Loucy (cell line): ENCODE measurements around the gene CRNN.

Source experiments
- H2AFZ ChIP-seq: fragments of 200-600 bp; sonication (generic); 2 replicates; pipeline ENCODE4 v1.6.0; 2016; ENCODE audit warnings: antibody characterized with exemption, mild to moderate bottlenecking, low read length, moderate library complexity
- H3F3A ChIP-seq: fragments of 200-600 bp; 2 replicates; pipeline ENCODE4 v1.6.0; 2016; ENCODE audit warnings: antibody characterized with exemption, low read depth, mild to moderate bottlenecking
- H3K27me3 ChIP-seq: fragments of 200-600 bp; sonication (generic); 2 replicates; pipeline ENCODE4 v1.6.1; 2014; ENCODE audit warnings: low read length, mild to moderate bottlenecking; ENCODE audit not compliant: insufficient read depth, poor library complexity, severe bottlenecking
- H3K36me3 ChIP-seq: fragments of 200-600 bp; sonication (generic); 2 replicates; pipeline ENCODE4 v1.6.1; 2016; ENCODE audit warnings: low read length; ENCODE audit not compliant: insufficient read depth
- H3K4me1 ChIP-seq: fragments of 200-600 bp; sonication (generic); 2 replicates; pipeline ENCODE4 v1.5.1; 2014; ENCODE audit warnings: low read length, mild to moderate bottlenecking; ENCODE audit not compliant: insufficient read depth, poor library complexity, severe bottlenecking
- H3K4me2 ChIP-seq: fragments of 200-600 bp; sonication (generic); 2 replicates; pipeline ENCODE4 v1.6.0; 2014; ENCODE audit warnings: antibody characterized with exemption, low read length, low read depth, mild to moderate bottlenecking; ENCODE audit not compliant: poor library complexity, severe bottlenecking
- H3K4me3 ChIP-seq: fragments of 200-600 bp; sonication (generic); 2 replicates; pipeline ENCODE4 v1.5.1; 2014; ENCODE audit warnings: low read length, mild to moderate bottlenecking, mixed read lengths; ENCODE audit not compliant: poor library complexity, severe bottlenecking
- H3K79me2 ChIP-seq: fragments of 200-600 bp; sonication (generic); 2 replicates; pipeline ENCODE4 v1.6.1; 2014; ENCODE audit warnings: low read length; ENCODE audit not compliant: insufficient read depth
- H3K9ac ChIP-seq: fragments of 200-600 bp; sonication (generic); 2 replicates; pipeline ENCODE4 v1.6.0; 2014; ENCODE audit warnings: mild to moderate bottlenecking, low read depth, low read length, moderate library complexity; ENCODE audit not compliant: poor library complexity, severe bottlenecking
- H3K9me2 ChIP-seq: fragments of 200-600 bp; sonication (generic); replicated peaks from 2 replicates; pipeline ENCODE4 v1.6.1; 2016; ENCODE audit warnings: low read depth, low read length, mixed read lengths
- H3K9me3 ChIP-seq: fragments of 200-600 bp; sonication (generic); 2 replicates; pipeline ENCODE4 v1.6.1; 2014; ENCODE audit warnings: mild to moderate bottlenecking, antibody characterized with exemption, low read length, low read depth; ENCODE audit not compliant: insufficient read depth
- H4K20me1 ChIP-seq: fragments of 200-600 bp; sonication (generic); 2 replicates; pipeline ENCODE4 v1.6.0; 2014; ENCODE audit warnings: antibody characterized with exemption, low read length, mild to moderate bottlenecking; ENCODE audit not compliant: insufficient read depth, poor library complexity, severe bottlenecking
- EZH2phosphoT487 ChIP-seq: fragments of 200-600 bp; IDR thresholded peaks from 2 replicates; pipeline ENCODE4 v1.6.1; 2018; ENCODE audit warnings: antibody characterized with exemption, mild to moderate bottlenecking, moderate library complexity, borderline replicate concordance
- TF ChIP-seq, protein P1 (sequence below): fragments of 200-600 bp; sonication (generic); conservative IDR thresholded peaks from 2 replicates; pipeline ENCODE4 v1.5.1; 2014; ENCODE audit warnings: mild to moderate bottlenecking, antibody characterized with exemption, low read length

The CRNN gene

DNA sequence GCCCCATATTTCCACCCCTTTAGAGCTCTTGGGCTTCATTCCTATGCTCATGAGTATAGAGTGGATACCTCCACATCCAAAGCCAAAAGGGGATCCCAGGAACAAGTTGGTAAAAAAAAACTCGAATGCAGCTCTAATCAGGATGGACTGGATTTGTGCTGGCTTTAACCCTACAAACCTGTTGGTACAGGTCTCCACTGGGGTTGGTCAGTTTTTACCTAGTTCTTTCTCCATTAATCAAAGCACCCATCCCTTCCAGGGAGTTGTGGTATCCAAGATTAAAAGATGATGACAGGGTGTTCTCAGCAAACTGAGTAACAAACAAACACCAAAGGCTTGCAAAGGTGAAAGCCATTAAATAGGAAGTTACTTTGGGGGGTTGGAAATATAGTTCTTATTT lies 5.9 kb upstream of the CRNN start:
- Histone ChIP-seq H3K4me3 (no peak overlapping the region), H3K9ac (no peak overlapping the region), H3K79me2 (no peaks in the 10 kb centered on the region), H2AFZ (no peak overlapping the region), H3K27me3 (peaks cover 7% of the 10 kb centered on the region), H4K20me1 (no peaks in the 10 kb centered on the region), H3K36me3 (no peaks in the 10 kb centered on the region), H3K9me2 (no peaks in the 10 kb centered on the region), H3F3A (no peaks in the 10 kb centered on the region), H3K4me1 (no peaks in the 10 kb centered on the region), H3K4me2 (no peak overlapping the region), H3K9me3 (no peaks in the 10 kb centered on the region)
- TF ChIP-seq, protein P1, sequence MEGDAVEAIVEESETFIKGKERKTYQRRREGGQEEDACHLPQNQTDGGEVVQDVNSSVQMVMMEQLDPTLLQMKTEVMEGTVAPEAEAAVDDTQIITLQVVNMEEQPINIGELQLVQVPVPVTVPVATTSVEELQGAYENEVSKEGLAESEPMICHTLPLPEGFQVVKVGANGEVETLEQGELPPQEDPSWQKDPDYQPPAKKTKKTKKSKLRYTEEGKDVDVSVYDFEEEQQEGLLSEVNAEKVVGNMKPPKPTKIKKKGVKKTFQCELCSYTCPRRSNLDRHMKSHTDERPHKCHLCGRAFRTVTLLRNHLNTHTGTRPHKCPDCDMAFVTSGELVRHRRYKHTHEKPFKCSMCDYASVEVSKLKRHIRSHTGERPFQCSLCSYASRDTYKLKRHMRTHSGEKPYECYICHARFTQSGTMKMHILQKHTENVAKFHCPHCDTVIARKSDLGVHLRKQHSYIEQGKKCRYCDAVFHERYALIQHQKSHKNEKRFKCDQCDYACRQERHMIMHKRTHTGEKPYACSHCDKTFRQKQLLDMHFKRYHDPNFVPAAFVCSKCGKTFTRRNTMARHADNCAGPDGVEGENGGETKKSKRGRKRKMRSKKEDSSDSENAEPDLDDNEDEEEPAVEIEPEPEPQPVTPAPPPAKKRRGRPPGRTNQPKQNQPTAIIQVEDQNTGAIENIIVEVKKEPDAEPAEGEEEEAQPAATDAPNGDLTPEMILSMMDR: no peak
- TF ChIP-seq EZH2phosphoT487: no peak

DNA sequence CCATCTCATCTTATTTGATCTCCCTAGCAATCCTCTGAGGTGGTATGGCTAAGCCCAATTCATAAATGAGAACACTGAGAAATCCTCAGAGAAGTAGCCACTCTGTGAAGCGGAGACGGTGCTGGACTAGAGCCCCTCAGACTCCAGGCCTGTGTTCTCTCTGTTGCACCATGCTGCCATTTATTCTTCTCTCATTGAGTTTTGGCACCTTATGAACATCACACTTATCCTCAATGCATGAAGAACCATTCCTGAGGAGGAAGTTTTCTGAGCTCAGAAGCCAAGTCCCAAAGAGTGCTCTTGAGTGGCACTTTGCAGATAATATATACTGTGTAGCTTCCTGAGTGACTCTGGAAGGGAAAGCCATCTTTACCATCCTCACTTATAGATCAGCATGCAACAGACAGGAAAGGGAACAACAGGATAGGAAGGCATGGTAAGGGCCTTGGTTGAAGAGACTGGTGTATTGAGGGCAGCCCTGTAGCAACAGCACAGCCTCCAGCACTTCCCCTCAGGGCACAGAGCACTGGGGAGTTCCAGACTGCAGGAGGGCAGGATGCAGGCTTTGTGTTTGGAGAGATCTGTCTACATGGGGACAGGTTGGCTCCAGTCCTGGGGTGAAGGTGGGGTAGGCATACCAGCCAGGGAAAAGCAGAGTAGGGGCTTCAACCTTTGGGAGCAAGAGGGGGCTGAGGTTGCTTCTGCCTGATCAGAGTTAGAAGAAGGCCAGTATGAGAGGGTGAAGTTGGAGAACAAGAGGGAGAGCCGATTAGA lies 1.6 kb upstream of the CRNN start:
- H3K4me1 ChIP-seq: no peaks in the 10 kb centered on the region
- H3K9me2 ChIP-seq: no peaks in the 10 kb centered on the region
- H3K36me3 ChIP-seq: no peaks in the 10 kb centered on the region
- no peak overlapping the region for H3K4me2 ChIP-seq
- H3F3A ChIP-seq: no peaks in the 10 kb centered on the region
- no peaks in the 10 kb centered on the region for H3K9me3 ChIP-seq
- no peaks in the 10 kb centered on the region for H3K79me2 ChIP-seq
- TF ChIP-seq EZH2phosphoT487: no peak
- TF ChIP-seq, protein P1: no peak
- H3K4me3 ChIP-seq: no peak overlapping the region
- H3K27me3 ChIP-seq: peaks cover 7% of the 10 kb centered on the region
- H2AFZ ChIP-seq: no peak overlapping the region
- H3K9ac ChIP-seq: no peak overlapping the region
- H4K20me1 ChIP-seq: no peaks in the 10 kb centered on the region

DNA sequence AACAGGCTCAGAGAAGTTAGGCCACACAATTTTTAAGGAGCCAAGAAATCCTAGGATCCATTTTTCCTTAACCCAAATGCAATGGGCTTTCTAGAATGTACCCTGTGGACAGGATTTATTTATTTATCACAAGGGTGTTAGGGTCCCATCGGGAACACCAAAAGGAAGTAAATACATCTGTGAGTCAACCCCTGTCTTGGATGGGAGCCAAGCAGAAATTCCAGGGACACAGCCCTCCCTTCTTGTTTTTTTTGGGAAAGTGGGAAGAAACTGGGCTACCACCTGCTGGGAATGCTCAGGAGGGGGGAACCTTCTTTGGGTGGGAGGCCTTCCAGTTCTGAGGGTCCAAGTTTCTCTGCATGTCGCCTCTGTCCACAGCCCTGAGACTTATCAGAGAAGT lies 1.3 kb downstream of the CRNN start:
- no peaks in the 10 kb centered on the region for H3K4me1 ChIP-seq
- no peaks in the 10 kb centered on the region for H3K36me3 ChIP-seq
- TF ChIP-seq, protein P1: no peak
- no peak for TF ChIP-seq EZH2phosphoT487
- no peaks in the 10 kb centered on the region for H3K9me2 ChIP-seq
- peaks cover 5% of the 10 kb centered on the region for H3K27me3 ChIP-seq
- no peaks in the 10 kb centered on the region for H3F3A ChIP-seq
- no peaks in the 10 kb centered on the region for H3K9me3 ChIP-seq
- H4K20me1 ChIP-seq: no peaks in the 10 kb centered on the region
- no peaks in the 10 kb centered on the region for H3K79me2 ChIP-seq
- H3K9ac ChIP-seq: no peak overlapping the region
- no peak overlapping the region for H3K4me3 ChIP-seq
- H3K4me2 ChIP-seq: no peak overlapping the region
- no peak overlapping the region for H2AFZ ChIP-seq
